HG03045 (cell line): ENCODE data around the gene OR51B4.
A peak's percentile ranks its signal among the peaks of the same experiment; 100 is the strongest.
"Not testable (repeated sequence)": the region's sequence is repeated elsewhere in the genome, so short reads cannot be mapped to it uniquely, and the experiment has no call there.

ENCODE experiments used
- ATAC-seq: cut with Tn5 transposase; IDR thresholded peaks from one replicate; pipeline ENCODE4 v1.9.1; 2021; ENCODE audit warnings: mild to moderate bottlenecking, moderate library complexity; ENCODE audit not compliant: unreplicated experiment

OR51B4 gene

DNA sequence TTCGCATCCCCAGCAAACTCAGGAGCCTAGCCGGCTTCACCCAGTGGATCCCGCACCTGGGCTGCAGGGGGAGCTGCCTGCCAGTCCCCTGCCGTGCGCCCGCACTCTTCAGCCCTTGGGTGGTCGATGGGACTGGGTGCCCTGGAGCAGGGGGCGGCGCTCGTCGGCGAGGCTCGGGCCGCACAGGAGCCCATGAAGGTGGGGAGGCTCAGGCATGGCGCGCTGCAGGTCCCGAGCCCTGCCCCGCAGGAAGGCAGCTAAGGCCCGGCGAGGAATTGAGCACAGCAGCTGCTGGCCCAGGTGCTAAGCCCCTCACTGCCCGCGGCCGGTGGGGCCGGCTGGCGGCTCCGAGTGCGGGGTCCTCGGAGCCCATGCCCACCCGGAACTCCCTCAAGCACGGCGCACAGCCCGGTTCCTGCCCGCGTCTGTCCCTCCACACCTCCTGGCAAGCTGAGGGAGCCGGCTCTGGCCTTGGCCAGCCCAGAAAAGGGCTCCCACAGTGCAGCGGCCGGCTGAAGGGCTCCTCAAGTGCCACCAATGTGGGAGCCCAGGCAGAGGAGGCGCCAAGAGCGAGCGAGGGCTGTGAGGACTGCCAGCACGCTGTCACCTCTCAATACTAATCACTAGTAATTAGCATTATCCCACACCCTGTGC is 7.3 kb downstream of the OR51B4 start:
- not testable (repeated sequence) for ATAC-seq

DNA sequence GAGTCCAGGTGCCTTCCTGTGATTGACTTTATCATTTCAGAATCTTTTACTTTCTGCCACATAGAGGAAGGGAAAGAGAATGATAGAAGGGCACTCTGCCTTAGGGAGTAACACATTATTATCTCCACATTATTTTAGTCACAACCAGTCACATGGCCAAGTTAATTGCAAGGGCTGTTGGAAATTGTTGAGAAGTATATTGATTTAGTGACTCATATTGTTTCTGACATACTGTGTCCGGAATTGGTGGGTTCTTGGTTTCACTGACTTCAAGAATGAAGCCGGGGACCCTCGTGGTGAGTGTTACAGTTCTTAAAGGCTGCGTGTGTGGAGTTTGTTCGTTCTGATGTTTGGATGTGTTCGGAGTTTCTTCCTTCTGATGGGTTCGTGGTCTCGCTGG is 8.7 kb downstream of the OR51B4 start:
- ATAC-seq, result no peak

DNA sequence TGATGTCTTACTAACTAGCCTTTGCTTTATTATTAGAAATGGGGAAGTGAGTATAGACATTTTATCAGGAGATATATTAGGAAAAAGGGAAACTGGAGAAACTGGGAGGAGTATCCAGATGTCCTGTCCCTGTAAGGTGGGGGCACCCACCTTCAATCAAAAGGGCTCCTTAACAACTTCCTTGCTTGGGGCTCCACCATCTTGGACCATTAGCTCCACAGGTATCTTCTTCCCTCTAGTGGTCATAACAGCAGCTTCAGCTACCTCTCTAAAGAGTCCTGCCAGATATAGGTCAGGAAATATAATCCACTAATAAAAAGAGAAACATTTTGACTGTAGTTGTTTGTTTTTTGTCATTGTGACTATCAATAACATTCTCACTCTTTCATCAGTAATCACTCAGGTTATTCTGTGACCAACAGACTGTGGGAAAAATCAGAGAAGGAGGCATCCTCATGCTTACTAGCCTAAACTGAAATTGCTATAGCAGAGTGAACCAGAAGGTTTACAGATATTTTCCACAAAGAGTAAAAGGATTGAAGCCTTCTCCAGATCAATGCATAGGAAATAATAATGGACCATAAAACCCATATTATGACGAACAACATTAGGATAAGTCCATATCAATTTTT is 10.4 kb downstream of the OR51B4 start:
- peak; percentile 80 for ATAC-seq

DNA sequence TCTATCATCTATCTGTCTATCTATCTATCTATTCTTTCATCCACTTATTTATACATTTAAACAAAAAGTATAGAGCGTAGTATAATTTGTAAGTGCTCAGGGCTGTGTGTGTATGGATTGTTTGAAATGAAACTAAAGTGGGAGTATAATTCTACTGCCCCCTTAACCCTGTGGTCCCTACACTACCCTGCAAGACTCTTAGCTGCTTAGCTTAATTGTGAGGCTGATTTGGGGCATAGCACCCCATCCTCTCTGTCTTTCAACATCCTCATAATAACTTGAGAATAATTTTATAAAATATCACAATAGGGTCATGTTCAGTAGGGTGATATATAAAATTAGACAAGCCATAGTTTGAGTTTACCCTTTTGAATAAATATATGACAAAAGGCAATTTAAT is 11.6 kb downstream of the OR51B4 start:
- ATAC-seq, result no peak

DNA sequence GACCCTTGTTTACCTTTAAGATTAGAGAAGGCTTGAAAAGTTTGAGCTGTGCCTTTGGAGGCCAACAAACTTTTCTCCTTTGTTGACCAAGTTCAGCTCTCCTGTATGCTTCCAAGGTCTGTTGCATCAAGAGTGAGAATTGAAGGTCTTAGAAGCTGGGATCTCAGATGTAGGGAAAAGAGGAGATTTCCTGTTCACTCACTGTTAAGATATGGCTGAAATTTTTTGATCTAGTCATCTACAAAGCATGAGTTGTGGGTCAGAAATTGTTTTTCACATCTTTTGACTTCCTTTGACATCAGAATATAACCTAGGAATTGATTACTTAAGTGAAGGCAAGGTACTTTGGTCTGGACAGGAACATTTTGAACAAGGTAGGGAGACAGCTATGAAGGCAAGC is 12.1 kb downstream of the OR51B4 start:
- ATAC-seq, result no peak

DNA sequence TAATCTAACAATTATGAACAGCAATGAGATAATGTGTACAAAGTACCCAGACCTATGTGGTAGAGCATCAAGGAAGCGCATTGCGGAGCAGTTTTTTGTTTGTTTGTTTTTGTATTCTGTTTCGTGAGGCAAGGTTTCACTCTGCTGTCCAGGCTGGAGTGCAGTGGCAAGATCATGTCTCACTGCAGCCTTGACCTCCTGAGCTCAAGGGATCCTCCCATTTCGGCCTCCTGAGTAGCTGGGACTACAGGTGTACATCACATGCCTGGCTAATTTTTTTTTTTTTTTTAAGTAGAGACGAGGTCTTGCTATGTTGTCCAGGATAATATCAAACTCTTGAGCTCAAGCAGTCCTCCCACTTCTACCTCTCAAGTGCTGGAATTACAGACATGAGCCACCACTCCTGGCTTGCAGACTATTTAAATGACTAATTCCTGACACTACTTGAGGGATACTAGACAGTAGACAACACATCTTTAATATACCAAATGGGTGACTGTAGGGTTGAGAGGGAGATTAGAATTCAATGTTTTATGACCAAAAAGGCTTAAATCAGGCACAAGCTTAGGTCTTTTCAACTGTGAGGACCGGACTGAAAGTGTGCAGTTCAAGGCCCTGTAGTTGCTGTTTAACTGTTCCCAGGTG is 12.7 kb downstream of the OR51B4 start:
- ATAC-seq, result no peak

DNA sequence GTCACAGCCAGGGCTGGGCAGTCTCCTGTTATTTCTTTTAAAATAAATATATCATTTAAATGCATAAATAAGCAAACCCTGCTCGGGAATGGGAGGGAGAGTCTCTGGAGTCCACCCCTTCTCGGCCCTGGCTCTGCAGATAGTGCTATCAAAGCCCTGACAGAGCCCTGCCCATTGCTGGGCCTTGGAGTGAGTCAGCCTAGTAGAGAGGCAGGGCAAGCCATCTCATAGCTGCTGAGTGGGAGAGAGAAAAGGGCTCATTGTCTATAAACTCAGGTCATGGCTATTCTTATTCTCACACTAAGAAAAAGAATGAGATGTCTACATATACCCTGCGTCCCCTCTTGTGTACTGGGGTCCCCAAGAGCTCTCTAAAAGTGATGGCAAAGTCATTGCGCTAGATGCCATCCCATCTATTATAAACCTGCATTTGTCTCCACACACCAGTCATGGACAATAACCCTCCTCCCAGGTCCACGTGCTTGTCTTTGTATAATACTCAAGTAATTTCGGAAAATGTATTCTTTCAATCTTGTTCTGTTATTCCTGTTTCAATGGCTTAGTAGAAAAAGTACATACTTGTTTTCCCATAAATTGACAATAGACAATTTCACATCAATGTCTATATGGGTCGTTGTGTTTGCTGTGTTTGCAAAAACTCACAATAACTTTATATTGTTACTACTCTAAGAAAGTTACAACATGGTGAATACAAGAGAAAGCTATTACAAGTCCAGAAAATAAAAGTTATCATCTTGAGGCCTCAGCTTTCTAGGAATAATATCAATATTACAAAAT is 13.4 kb downstream of the OR51B4 start:
- no peak for ATAC-seq

DNA sequence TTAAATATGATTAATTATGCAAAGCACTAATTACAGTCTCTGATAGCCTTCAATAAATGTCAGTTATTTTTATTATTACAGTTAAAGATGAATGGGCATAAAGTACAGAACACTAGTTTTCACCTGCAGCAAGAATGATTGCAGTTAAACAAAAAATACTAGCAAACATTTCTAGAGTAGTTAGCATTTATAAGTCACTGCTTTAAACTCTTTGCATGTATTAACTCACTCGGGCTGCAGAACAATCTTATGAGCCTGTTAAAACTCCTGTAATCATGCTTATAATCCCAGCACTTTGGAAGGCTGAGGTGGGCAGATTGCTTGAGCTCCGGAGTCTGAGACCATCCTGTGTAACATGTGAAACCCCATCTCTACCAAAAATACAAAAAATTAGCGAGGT is 14.8 kb downstream of the OR51B4 start:
- ATAC-seq, result no peak

DNA sequence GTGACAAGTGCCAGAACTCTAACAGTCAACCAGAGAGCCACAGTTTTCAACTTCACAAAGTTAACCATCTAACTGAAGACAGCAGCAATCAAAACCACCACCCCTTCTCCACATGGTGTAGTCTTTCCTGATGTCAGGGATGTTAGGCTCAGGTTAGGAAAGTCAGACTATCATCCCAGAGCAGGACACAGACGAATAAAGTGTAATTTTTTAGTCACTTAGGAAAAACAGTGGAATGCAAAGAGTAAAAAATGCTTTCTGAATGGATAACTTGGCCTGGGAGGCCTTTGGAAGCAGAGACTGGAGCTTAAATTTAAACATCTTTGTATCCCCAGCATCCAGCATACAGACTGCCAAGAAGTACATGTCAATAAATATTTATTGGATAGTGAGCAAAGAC is 15.4 kb downstream of the OR51B4 start:
- ATAC-seq, result no peak

DNA sequence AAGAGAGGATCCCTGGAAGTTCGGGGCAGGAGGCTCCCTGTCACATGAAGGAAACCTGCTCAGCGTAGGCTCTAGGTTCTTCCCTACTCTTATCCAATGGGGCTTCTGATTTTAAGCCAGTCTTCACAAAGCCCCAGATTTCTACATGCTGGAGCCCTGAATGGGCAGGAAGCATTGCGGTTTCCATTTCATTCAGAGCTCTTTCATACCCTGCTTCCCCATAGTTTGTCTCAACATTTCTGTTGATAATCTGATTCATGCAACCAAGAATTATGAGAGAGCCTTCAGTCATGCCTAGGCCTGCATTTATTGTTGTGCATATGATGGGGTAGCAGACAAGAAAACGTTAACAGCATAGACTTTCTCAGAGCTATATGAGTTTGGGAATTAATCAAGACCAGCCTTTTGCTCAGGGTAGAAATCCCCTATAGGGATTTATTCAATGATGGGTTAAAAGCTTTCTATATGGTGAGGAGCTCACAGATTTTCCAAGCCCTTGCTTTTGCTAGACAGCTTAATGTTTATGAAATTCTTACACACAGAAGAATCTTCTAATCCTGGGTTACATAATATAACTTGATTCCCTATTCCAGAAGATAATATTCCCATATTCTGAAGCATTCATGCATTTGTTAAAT is 15.9 kb downstream of the OR51B4 start:
- ATAC-seq, result no peak

DNA sequence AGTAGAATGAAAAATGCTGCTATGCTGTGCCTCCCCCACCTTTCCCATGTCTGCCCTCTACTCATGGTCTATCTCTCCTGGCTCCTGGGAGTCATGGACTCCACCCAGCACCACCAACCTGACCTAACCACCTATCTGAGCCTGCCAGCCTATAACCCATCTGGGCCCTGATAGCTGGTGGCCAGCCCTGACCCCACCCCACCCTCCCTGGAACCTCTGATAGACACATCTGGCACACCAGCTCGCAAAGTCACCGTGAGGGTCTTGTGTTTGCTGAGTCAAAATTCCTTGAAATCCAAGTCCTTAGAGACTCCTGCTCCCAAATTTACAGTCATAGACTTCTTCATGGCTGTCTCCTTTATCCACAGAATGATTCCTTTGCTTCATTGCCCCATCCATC is 17.1 kb downstream of the OR51B4 start:
- no peak for ATAC-seq

DNA sequence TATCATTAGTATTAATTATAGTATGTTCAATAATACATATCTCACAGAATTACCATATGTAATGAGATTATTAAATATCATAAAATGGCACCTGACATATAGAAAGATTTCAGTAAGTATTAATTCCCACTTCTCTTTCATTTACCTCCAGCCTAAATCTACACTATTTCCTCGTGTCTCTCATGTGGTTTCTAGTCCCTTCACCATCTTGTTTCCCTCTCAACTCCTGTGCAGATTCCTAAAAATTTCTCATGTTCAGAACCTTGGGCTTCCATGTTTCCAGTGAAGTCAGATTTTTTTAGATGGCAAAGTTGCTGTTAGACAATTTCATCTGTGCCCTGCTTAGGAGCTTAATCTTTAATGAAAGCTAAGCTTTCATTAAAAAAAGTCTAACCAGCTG is 17.9 kb downstream of the OR51B4 start:
- ATAC-seq, result no peak

DNA sequence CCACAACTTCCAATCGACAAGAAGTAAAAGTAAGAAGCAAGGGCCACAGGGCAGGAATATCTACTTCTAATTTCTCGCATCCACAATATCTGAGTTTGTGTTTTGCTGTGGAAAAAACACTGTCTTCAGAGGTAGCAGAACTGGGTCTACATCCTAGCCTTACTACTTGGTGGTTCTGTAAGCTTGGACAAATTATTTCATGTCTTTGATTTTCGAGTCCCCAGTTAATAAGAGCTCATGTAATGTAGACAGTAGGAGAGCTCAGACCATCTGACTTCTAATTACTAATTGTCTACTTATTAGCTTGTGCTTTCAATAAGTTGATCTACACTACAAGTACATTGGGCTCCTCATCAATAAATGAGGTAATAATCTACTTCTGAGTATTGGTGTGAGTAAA is 18.7 kb downstream of the OR51B4 start:
- ATAC-seq, result no peak

DNA sequence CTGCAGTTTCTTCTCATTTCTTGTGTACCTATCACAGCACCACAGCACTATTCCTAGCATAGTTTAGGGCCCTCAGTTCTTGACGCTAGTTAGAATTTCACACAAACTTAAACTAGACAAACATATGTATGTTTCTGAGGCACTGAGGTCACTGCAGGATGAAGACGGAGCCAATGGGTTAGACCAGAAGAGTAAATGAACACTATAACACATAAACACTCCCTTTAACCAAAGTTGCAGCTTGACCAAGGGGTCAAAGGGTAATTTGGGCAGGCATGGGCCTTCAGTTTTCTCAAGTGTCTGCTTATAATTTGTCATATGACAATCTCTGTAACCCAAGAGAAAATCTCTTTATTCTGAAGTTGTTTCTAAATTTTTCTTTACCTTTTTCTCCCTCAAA is 19.1 kb downstream of the OR51B4 start:
- ATAC-seq, result no peak

DNA sequence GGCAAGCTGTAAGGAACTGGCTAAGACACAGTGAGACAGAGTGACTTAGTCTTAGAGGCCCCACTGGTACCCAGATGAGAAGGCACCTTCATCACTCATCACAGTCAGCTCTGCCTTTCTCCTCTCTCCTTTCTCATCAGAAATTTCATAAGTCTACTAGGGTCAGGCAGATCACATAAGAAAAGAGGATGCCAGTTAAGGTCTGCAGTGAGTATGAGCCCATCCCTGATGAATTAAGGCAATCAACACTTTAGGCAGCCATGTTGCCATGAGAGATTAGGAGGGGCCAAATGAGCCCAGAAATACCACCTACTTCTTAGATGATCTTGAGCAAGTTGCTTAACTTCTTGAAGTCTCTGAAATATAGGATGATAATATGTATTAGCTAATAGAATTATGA is 20.1 kb downstream of the OR51B4 start:
- ATAC-seq, result no peak

DNA sequence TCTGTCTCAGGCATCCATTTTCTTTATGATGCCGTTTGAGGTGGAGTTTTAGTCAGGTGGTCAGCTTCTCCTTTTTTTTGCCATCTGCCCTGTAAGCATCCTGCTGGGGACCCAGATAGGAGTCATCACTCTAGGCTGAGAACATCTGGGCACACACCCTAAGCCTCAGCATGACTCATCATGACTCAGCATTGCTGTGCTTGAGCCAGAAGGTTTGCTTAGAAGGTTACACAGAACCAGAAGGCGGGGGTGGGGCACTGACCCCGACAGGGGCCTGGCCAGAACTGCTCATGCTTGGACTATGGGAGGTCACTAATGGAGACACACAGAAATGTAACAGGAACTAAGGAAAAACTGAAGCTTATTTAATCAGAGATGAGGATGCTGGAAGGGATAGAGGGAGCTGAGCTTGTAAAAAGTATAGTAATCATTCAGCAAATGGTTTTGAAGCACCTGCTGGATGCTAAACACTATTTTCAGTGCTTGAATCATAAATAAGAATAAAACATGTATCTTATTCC is 21.1 kb downstream of the OR51B4 start:
- peak; percentile 96 for ATAC-seq

DNA sequence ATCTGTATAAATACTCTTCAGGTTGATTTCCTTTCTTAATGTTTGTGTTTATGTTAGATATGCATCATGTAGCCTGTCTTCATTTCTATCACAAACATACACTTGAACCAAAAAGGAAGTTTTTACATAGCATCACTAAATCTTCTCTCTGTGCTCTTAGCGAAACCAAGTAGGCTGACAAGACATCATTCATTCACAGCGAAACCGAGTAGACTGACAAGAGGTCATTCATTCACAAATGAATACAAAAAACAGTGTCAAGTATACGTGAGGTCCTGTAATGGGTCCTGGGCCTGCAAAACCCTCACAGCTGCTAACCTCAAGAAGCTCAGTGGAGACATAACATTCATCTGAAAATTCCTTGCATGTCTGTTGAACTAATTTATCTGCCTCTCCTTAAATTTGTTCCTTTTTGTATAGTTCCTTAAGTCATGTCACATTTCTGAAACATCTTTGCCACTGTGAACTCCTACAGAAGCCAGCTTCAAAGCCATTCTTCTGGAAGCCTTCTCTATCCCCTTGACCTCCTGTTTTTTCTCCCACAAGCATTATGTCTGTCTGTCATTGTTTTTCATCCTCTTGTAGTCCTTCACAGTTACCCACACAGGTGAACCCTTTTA is 22.2 kb downstream of the OR51B4 start:
- ATAC-seq, result no peak

DNA sequence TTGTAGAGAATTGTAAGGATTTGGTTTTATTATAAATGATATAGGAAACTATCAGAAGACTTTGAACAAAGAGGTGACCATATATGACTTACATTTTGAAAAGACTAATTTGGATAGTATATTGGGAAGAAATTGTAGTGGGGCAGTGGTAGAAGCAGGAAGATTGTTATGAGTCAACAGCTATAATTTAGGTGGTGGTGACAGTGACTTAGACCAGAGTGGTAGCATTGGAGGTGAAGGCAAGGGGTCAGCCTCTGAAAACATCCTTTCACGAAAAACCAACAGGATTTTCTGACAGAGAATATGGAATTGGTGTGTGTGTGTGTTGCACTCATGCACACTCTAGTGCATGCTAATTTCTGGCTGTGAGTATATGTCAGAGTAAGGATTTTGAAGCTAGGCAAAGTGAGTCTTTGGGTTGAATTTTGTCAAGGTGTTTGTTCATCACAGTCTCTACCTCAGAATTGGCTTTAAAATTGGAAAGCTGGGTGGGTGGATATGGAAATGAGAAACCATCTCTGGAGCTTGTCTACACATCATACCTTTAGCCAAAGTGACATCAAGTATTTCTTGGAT is 23.9 kb downstream of the OR51B4 start:
- ATAC-seq, result no peak

DNA sequence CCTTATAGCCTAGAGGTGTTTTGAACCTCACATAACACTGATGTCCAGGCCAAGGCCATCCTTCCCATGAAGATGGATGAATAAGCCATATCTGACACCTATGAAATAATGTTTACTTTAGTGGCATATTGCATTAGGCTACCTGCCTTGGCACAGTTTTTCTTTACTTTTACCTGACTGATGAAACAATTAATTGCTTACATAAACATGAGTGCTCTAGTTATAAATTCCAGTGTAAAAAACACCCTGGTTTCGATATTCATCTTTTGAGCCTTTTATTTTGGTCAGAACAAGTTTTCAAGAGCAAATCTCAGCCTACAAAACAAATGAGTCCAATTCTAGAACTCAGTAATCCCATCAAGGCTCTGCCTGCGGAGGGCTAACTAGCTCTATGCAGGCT is 25.0 kb downstream of the OR51B4 start:
- ATAC-seq, result no peak
